Ishikawa (cell line): ENCODE results near the gene TMEM14C.

ENCODE experiments used
- CEBPB ChIP-seq: IDR thresholded peaks from 2 replicates; pipeline ENCODE4 v1.6.1; 2012
- CREB1 ChIP-seq: IDR thresholded peaks from 2 replicates; pipeline ENCODE4 v1.6.1; 2012; ENCODE audit warnings: low read depth
- EGR1 ChIP-seq: IDR thresholded peaks from 2 replicates; pipeline ENCODE4 v1.6.1; 2012
- EP300 ChIP-seq: IDR thresholded peaks from 2 replicates; pipeline ENCODE4 v1.6.1; 2012; ENCODE audit warnings: borderline replicate concordance
- FOXM1 ChIP-seq: IDR thresholded peaks from 2 replicates; pipeline ENCODE4 v1.6.1; 2012; ENCODE audit warnings: low read depth, borderline replicate concordance
- MAX ChIP-seq: IDR thresholded peaks from 2 replicates; pipeline ENCODE4 v1.6.1; 2012
- NFIC ChIP-seq: IDR thresholded peaks from 2 replicates; pipeline ENCODE4 v1.6.1; 2012
- RAD21 ChIP-seq: IDR thresholded peaks from 2 replicates; pipeline ENCODE4 v1.6.1; 2012; ENCODE audit warnings: low read depth
- REST ChIP-seq: IDR thresholded peaks from 2 replicates; pipeline ENCODE4 v1.6.1; 2012; ENCODE audit warnings: low read depth, mild to moderate bottlenecking
- TAF1 ChIP-seq: IDR thresholded peaks from 2 replicates; pipeline ENCODE4 v1.6.1; 2012; ENCODE audit warnings: low read depth, mild to moderate bottlenecking
- TCF12 ChIP-seq: IDR thresholded peaks from 2 replicates; pipeline ENCODE4 v1.6.1; 2012; ENCODE audit warnings: low read depth
- TEAD4 ChIP-seq: IDR thresholded peaks from 2 replicates; pipeline ENCODE4 v1.6.1; 2012
- USF1 ChIP-seq: IDR thresholded peaks from 2 replicates; pipeline ENCODE4 v1.6.1; 2012
- YY1 ChIP-seq: IDR thresholded peaks from 2 replicates; pipeline ENCODE4 v1.6.1; 2012; ENCODE audit warnings: low read depth
- ZBTB7A ChIP-seq: IDR thresholded peaks from 2 replicates; pipeline ENCODE4 v1.6.1; 2012; ENCODE audit warnings: low read depth

TMEM14C gene

DNA sequence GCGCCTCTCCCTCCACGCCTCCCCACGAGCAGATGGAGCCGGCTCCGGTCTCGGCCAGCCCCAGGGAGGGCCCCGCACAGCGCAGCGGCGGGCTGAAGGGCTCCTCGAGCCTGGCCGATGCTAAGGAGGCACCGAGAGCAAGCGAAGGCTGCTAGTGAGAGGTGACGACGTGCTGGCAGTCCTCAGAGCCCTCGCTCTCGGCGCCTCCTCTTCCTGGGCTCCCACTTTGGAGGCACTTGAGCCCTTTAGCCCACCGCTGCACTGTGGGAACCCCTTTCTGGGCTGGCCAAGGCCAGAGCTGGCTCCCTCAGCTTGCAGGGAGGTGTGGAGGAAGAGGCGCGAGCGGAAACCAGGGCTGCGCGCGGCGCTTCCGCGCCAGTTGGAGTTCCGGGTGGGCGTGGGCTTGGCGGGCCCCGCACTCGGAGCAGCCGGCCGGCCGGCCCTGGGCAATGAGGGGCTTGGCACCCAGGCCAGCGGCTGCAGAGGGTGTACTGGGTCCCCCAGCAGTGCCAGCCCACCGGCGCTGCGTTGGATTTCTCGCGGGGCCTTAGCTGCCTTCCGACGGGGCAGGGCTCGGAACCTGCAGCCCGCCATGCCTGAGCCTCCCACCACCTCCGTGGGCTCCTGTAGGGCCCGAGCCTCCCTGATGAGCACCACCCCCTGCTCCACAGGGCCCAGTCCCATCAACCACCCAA is 2.5 kb upstream of the TMEM14C start:
- TF ChIP-seq RAD21 (no peak), TAF1 (no peak), FOXM1 (no peak)

DNA sequence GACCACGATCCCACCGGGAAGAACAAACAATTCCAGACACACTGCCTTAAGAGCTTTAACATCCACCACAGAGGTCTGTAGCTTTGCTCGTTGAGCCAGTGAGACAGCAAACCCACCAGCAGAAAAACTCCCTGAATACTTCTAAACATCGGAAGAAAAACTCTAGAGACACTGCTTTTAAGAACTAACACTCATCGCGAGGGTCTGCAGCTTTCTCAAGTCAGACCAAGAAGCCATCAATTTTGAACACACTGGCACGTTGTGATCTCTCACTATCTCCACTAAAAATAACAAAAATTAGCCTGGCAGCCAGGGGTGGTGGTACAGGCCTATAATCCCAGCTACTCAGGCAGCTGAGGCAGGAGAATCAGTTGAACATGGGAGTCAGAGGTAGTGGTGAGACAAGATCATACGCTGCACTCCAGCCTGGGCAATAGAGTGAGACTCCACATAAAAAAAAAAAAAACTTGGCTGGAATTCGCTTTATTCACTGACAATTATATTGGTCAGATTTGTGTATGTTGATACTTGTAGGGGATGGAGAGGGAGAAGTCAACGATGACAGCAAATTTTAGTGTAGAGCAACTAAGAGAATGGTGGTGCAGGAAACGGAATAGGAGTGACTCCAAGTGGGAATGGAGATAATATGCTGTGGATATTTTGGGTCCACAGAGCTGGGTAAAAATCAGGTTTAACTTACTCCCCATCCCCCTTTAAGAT is 860 bp upstream of the TMEM14C start:
- TF ChIP-seq NFIC (no peak), TEAD4 (no peak), USF1 (no peak), TAF1 (no peak), REST (no peak), TCF12 (no peak), EGR1 (no peak), ZBTB7A (no peak)

DNA sequence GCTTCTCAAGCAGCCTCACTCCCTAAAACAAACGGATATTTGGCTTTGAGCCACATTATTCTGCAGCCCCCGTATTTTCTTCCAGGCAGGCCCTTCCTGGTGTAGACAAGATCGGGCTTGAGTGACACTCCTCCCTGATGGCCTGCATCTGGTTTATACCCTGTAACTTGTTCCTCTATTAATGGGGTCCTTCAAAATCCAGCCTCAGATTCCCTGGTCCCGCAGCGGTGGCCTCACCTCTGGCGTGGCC is 375 bp upstream of the TMEM14C start:
- TF ChIP-seq TEAD4 (no peak), NFIC (peak; percentile 59; the same call in 1 of the 2 replicates), MAX (peak; percentile 90; the same call in 1 of the 2 replicates)

DNA sequence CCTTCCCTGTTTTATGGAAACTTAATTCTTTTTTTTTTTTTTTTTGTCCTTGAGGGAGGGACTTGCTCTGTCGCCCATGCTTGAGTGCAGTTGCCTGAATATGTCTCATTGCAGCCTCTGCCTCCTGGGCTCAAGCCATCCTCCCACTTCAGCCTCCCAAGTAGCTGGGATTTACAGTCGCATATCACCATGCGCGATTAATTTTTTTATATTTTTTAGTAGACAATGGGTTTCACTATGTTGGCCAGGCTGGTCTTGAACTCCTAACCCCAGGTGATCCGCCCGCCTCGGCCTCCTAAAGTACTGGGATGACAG is 654 bp downstream of the TMEM14C start:
- TF ChIP-seq NFIC, result no peak
- no peak for TF ChIP-seq USF1
- TF ChIP-seq CREB1, result no peak
- no peak for TF ChIP-seq TAF1

- TF ChIP-seq USF1 (no peak), TAF1 (no peak), EGR1 (no peak), TEAD4 (no peak), FOXM1 (no peak), RAD21 (no peak), CREB1 (no peak), NFIC (no peak), YY1 (no peak), MAX (no peak), ZBTB7A (no peak), TCF12 (no peak), CEBPB (no peak), REST (no peak), EP300 (no peak)
Observed at GRCh38 chr6:10725044-10725443, 2.2 kb downstream of the TMEM14C start.

- no peak for TF ChIP-seq RAD21
- no peak for TF ChIP-seq MAX
Observed at GRCh38 chr6:10725716-10726115, 2.8 kb downstream of the TMEM14C start.

- TF ChIP-seq CEBPB (no peak), MAX (no peak), FOXM1 (no peak), TEAD4 (no peak), EGR1 (no peak), USF1 (no peak), NFIC (no peak), YY1 (no peak), ZBTB7A (no peak), CREB1 (no peak), TAF1 (no peak), TCF12 (no peak), RAD21 (no peak), REST (no peak), EP300 (no peak)
Observed at GRCh38 chr6:10730254-10730653, 7.4 kb downstream of the TMEM14C start.
